IMR-90 (cell line): ENCODE results near the gene PI4K2B.

ENCODE experiments used
- CEBPB ChIP-seq: IDR thresholded peaks from 2 replicates; pipeline ENCODE4 v1.6.1; 2012; ENCODE audit warnings: low read depth, low read length, improper control_type of control experiment
- CTCF ChIP-seq: conservative IDR thresholded peaks from 2 replicates; pipeline ENCODE4 v1.5.1; 2012; ENCODE audit warnings: mild to moderate bottlenecking, low read depth, low read length, improper control_type of control experiment
- MAFK ChIP-seq: IDR thresholded peaks from 2 replicates; pipeline ENCODE4 v1.6.1; 2012; ENCODE audit warnings: low read depth, low read length, improper control_type of control experiment
- MXI1 ChIP-seq: IDR thresholded peaks from 2 replicates; pipeline ENCODE4 v1.6.1; 2012; ENCODE audit warnings: low read depth, mild to moderate bottlenecking, low read length, moderate library complexity, borderline replicate concordance
- POLR2A ChIP-seq: IDR thresholded peaks from 2 replicates; pipeline ENCODE4 v1.6.1; 2012; ENCODE audit warnings: mild to moderate bottlenecking, low read depth, low read length
- RAD21 ChIP-seq: IDR thresholded peaks from 2 replicates; pipeline ENCODE4 v1.6.1; 2012; ENCODE audit warnings: low read length, improper control_type of control experiment

GRCh38 chr4:25211721-25212120 lies 22.1 kb upstream of the PI4K2B start:
- TF ChIP-seq CTCF: no peak
- no peak for TF ChIP-seq CEBPB
- no peak for TF ChIP-seq POLR2A
- no peak for TF ChIP-seq MAFK
- TF ChIP-seq RAD21: no peak
- TF ChIP-seq MXI1: no peak
